HEK293T (cell line): ENCODE measurements around the gene NADSYN1.

Source experiments
- BHLHE40 ChIP-seq: fragments of 450-650 bp; IDR thresholded peaks from 2 replicates; pipeline ENCODE4 v1.6.1; 2016; ENCODE audit warnings: mild to moderate bottlenecking, moderate library complexity, borderline replicate concordance
- ELF4 ChIP-seq: fragments of 450-650 bp; IDR thresholded peaks from 2 replicates; pipeline ENCODE4 v1.6.1; 2017; ENCODE audit warnings: antibody characterized with exemption
- FOXA1 ChIP-seq: fragments of 450-650 bp; IDR thresholded peaks from 2 replicates; pipeline ENCODE4 v1.6.1; 2016; ENCODE audit warnings: mild to moderate bottlenecking
- HDGF ChIP-seq: fragments of 450-650 bp; IDR thresholded peaks from 2 replicates; pipeline ENCODE4 v1.6.1; 2017; ENCODE audit warnings: antibody characterized with exemption, borderline replicate concordance
- L3MBTL2 ChIP-seq: fragments of 450-650 bp; conservative IDR thresholded peaks from 2 replicates; pipeline ENCODE4 v1.6.1; 2016; ENCODE audit warnings: mild to moderate bottlenecking
- SP1 ChIP-seq: fragments of 450-650 bp; IDR thresholded peaks from 2 replicates; pipeline ENCODE4 v1.6.1; 2017
- SUZ12 ChIP-seq: fragments of 450-650 bp; IDR thresholded peaks from 2 replicates; pipeline ENCODE4 v1.6.1; 2016; ENCODE audit warnings: mild to moderate bottlenecking
- TARDBP ChIP-seq: fragments of 450-650 bp; IDR thresholded peaks from 2 replicates; pipeline ENCODE4 v1.6.1; 2016
- ZNF384 ChIP-seq: fragments of 450-650 bp; IDR thresholded peaks from 2 replicates; pipeline ENCODE4 v1.6.1; 2016

GRCh38 chr11:71453918-71454304 is 908 bp downstream of the NADSYN1 start:
- TF ChIP-seq ZNF384 = no peak
- no peak for TF ChIP-seq ELF4
- TF ChIP-seq TARDBP = no peak
- no peak for TF ChIP-seq BHLHE40
- no peak for TF ChIP-seq SUZ12
- TF ChIP-seq FOXA1 = no peak
- TF ChIP-seq HDGF = no peak
- no peak for TF ChIP-seq L3MBTL2
- TF ChIP-seq SP1 = no peak
